Right lung (tissue), 5 donors: ENCODE data around the gene L3MBTL4. TPM values are rescaled to one million over a fixed set of nuclear protein-coding genes. Genes with fewer than 3 reads are reported as not detected.

Source experiments
- DNase-seq, 2 donors: peaks; one replicate each; pipeline ENCODE4 v3.0.0-alpha.2; 2013
- polyA plus RNA-seq, 5 donors: library from polyadenylated mRNA; unstranded; fragments of 120-200 nt; gene quantifications; one replicate each; pipeline versions ENCODE4 v1.2.1 to v1.2.3, GENCODE V29; 2013; ENCODE audit warnings: inconsistent platforms in 1 of 5, low replicate concordance in 1 of 5; ENCODE audit not compliant: insufficient read length in 5 of 5, insufficient read depth in 1 of 5

The L3MBTL4 gene
- polyA plus RNA-seq, 5 donors = 5.2 to 7.3 (median 6.0) TPM

GRCh38 chr18:6044319-6044718 lies 370.4 kb downstream of the L3MBTL4 start:
- no peak for DNase-seq

DNA sequence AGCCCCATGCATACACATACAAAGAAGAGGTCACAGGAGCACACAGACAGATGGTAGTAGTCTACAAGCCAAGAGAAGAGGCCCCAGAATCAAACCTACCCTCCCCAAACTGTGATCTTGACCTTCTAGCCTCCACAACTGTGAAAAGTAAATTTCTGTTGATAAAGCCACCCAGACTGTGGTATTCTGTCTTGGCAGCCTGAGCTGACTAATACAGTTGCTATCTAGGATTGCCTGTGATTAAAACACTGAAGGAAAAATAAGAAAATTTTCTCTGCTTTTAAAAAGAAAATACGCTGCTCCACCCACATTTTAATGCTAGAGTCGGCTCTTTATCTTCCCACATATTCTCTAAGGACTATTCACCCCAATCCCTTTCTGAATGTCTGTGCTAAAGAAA lies 375.7 kb downstream of the L3MBTL4 start:
- DNase-seq = no peak

- no peak for DNase-seq
Measured at GRCh38 chr18:6031442-6031841, 383.3 kb downstream of the L3MBTL4 start.

GRCh38 chr18:6031002-6031401 lies 383.7 kb downstream of the L3MBTL4 start:
- no peak for DNase-seq

DNA sequence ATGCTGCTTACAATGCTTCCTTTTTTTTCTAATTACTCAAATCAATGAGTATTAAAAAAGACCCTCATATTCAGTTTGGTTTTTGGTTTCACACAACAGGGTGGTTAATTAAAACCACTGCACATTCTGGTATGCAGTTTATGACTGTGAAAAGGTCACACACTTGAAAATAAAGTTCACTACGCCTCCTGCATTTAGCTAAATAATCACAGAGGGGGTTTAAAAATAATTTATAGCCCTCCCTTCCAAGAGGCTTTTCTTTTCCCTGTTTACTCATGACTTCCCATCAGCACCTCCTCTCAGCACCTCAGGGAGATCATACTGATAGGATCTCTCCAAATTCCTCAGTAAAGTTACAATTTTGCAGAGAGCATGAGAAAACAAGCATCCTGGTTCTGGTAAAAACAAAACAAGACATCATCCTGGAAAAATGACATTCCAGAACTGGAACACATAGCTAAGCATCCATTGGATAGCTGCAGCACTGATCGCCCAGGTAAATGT lies 389.9 kb downstream of the L3MBTL4 start:
- no peak for DNase-seq

DNA sequence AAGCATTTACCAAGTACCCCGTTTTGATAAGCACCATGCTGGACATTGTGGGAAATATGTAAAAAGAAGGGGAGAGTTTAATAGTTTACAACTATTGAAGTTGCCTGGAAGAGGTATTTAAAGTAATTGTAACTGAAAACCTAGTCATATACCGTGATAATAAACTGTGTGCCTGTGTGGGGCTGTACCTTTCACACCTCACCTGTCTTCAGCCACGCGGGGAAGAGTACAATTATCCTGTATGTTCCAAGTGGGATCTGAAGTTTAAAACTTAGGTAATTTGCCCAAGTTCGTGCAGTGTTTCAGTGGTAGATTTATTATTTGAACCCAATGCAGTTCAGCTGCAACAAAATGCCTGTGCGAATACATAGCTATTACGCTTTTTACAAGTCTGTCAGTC lies 391.2 kb downstream of the L3MBTL4 start:
- no peak for DNase-seq

- no peak for DNase-seq
Measured at GRCh38 chr18:6022845-6023244, 391.9 kb downstream of the L3MBTL4 start.

- no peak for DNase-seq
Measured at GRCh38 chr18:6022074-6022444, 392.7 kb downstream of the L3MBTL4 start.

DNA sequence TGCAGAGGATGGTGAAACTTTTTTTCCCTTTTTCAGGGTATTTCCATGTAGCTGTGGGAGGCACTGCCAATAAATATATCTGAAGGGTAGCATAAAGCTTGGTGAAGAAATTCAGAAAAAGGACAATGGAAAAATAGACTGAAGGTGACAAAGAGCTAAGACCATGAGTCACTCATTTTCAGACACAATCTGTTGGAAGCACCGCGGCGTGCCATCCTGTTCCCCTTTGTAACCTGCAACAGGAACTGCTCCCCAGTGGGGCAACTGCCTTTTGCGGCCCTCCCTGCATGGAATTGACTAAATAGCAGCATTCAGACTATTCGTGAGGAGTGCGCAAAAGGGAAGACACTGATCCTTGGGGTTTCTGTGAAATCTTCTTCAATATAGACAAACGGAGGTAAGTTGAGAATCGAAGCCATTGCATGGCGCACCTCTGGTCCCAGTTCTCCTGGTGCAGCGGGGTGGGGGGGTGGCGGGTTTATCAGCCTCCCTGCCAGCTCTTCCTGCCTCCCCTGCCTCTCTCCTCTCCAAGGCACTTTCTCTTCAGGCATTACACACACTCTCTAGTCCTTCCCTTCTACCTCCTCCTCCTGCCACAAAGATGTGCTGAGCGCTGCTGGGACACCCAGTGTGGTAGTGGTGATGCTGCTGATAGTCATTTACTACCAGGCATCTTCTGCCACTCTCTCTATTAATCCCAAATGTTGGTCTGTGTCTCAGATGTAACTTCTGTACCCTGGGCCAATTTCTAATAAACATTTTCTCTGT lies 393.2 kb downstream of the L3MBTL4 start:
- no peak for DNase-seq

- DNase-seq = no peak
Measured at GRCh38 chr18:6018671-6019070, 396.0 kb downstream of the L3MBTL4 start.

DNA sequence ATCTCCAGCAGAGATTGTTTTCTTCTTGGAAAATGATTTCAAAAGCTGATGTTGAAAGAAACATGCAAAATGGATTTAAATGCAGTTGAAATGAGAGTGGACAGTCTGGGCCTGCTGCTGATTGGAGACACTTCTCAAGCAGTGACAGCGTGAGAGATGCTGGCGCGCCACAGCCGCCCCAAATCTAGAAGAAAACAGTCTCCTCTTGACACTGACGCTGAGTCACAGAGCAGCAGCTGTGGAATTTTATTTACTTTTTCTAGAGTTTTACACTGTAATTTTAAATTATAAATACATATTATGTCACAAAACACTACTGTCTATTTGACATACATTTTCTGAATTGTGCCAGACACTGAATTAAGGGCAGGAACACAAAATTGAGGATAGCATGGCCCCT lies 397.5 kb downstream of the L3MBTL4 start:
- DNase-seq = peak; percentile 63 to 80

GRCh38 chr18:6015364-6015763 lies 399.3 kb downstream of the L3MBTL4 start:
- DNase-seq = no peak

DNA sequence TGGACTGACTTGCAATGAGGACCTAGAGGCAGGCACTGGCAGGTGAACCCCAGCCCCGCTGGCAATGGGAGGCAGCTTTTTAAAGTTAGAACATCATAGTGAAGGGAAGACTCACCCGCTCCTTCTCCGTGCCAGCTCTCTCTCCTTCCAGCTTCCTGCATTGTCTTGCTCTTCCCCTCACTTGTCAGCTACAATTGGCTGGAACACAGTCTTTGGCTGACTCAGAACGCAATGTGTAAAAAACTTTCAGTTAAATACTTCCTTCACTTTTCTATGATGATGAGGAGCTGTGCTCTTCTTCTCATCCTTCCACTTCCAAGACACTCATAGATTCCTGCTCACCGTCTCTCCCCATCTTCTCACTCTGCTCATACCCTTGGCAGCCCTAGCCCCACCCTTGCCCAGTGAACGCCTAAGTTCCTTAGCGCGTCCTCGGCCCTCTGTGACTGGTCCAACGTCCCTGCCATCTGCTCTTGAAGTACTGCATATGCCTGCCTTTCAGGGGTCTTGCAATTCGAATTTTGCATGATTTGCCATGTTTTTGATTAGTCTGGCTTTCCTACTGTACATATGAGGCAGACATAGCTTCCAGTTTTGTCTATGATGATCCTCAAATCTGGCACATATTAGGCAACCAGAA lies 401.4 kb downstream of the L3MBTL4 start:
- DNase-seq = no peak

GRCh38 chr18:6010921-6011320 lies 403.8 kb downstream of the L3MBTL4 start:
- DNase-seq = no peak

DNA sequence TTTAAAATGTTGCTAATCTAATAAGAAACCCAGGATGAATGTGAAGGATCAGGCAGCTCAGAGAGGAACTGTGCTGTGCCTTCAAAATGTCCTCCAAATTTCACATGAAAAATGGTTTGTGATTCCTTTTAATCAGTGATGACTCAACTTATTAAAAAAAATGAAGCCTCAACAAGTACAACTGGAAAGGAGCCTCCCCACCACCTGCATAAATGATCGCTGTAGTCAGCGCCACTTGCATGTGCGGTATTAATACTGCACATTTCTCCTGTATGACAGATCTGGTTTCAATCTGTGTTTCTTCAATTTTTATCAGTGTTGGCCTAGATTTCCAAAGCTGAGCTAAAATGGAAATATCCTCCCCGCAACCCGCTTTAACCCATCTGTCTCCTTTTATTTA lies 404.4 kb downstream of the L3MBTL4 start:
- no peak for DNase-seq

DNA sequence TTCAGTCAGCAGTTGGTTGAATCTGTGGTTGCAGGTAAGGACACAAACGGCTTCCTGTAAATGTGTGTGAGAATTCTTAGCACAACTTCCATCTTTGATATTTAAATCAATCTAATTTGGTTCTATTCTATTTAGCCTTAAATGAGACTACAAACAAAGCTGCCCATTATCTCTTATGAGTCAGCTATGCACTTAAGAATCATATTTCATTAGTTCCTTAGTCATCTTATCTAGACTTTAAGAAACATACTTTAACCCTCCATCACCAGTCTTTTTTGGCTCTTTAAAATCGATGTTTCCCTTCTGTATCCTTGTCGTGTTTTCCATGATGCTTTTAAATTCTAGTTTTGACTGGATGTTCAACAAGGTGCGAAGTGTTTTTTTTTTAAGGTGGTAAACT lies 405.0 kb downstream of the L3MBTL4 start:
- no peak for DNase-seq

- no peak for DNase-seq
Measured at GRCh38 chr18:6004683-6005082, 410.0 kb downstream of the L3MBTL4 start.

- DNase-seq = no peak
Measured at GRCh38 chr18:6004119-6004518, 410.6 kb downstream of the L3MBTL4 start.

GRCh38 chr18:6001867-6002266 lies 412.8 kb downstream of the L3MBTL4 start:
- DNase-seq = no peak

DNA sequence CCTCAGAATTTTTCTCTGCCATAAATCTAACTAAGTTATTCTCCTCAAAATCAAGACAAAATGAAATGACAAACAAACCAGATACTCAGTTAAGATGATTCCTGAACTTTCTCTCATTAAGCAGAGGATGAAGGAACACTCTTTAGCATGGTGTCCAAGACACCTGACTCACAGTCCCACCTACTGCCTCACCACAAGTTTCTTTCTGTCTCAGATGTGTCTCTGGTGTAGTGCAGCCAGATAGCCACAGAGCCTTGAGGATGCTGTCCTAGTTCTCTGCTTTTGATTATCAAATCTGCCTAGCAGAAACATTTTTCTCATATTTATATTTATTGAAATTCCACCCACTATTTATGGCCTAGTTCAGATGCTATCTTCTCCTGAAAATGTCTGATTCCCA lies 415.8 kb downstream of the L3MBTL4 start:
- no peak for DNase-seq

- DNase-seq = no peak
Measured at GRCh38 chr18:5998166-5998881, 416.4 kb downstream of the L3MBTL4 start.

GRCh38 chr18:5997361-5997760 lies 417.4 kb downstream of the L3MBTL4 start:
- DNase-seq = no peak

GRCh38 chr18:5995626-5996025 lies 419.1 kb downstream of the L3MBTL4 start:
- no peak for DNase-seq
